ENCODE measurements around the gene FOXN3. TPM values are rescaled to one million over a fixed set of nuclear protein-coding genes. Genes with fewer than 3 reads are reported as not detected.
"Not testable (repeated sequence)": the region's sequence is repeated elsewhere in the genome, so short reads cannot be mapped to it uniquely, and the experiment has no call there.

The FOXN3 gene
- total RNA-seq, 1 donor from 2014 or later: 87.6 TPM

DNA sequence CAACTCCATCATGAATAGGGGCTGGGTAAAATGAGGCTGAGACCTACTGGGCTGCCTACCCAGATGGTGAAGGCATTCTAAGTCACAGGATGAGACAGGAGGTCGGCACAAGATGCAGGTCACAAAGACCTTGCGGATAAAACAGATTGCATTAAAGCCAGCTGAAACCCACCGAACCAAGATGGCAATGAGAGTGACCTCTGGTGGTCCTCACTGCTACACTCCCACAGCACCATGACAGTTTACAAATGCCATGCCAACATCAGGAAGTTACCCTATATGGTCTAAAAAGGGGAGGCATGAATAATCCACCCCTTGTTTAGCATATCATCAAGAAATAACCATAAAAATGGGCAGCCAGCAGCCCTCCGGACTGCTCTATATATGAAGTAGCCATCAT is 122.6 kb downstream of the FOXN3 start:
- DNase-seq (ENCODE audit: low spot score); intact Hi-C loops (cut with DNase I): not testable (repeated sequence)

DNA sequence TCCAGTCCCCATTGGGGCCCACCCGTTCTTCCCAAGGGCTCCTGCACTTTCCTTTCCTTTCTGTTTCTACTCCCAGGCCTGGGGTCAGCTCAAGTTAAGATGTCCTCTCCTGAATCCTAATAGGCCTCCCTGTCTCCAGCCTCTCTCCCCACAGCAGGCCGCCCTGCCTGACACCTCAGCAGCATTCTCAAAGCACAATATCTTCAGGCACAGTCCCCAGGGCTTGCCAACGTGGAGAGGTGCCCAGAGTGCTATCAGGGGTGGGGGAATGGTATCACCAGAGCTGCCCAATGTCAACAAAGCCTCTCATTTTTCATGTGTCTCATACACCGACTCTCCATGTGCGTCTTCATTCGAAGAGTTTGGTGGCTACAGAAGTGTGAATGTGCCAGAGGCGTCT is 123.0 kb downstream of the FOXN3 start:
- DNase-seq (ENCODE audit: low spot score): no peak
- intact Hi-C loops (cut with DNase I): no loop called here

DNA sequence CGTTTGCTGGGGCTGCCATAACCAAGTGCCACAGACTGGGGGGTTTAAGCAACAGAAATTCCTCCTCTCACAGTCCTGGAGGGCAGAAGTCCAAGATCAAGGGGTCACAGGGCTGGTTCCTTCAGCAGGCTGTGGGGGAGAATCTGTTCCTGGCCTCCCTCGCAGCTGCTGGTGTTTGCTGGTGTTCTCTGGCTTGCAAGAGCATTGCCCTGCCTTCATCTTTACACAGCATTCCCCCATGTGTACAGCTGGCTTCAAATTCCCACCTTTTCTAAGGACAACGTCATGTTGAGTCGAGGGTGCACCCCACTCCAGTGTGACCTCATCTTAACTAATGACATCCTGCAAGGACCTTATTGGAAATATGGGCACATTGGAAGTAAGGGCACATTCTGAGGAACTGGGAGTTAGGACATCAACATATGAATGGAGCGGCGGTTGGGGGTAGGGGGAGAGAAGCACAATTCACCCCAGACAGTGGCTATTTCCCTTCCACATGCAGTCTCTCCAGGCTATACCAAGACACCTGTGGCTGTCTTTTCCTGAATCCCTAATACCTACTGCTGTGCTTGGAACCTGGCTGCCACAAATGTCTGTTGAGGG is 123.6 kb downstream of the FOXN3 start:
- no peak for DNase-seq (ENCODE audit: low spot score)
- intact Hi-C loops (cut with DNase I): no loop called here

DNA sequence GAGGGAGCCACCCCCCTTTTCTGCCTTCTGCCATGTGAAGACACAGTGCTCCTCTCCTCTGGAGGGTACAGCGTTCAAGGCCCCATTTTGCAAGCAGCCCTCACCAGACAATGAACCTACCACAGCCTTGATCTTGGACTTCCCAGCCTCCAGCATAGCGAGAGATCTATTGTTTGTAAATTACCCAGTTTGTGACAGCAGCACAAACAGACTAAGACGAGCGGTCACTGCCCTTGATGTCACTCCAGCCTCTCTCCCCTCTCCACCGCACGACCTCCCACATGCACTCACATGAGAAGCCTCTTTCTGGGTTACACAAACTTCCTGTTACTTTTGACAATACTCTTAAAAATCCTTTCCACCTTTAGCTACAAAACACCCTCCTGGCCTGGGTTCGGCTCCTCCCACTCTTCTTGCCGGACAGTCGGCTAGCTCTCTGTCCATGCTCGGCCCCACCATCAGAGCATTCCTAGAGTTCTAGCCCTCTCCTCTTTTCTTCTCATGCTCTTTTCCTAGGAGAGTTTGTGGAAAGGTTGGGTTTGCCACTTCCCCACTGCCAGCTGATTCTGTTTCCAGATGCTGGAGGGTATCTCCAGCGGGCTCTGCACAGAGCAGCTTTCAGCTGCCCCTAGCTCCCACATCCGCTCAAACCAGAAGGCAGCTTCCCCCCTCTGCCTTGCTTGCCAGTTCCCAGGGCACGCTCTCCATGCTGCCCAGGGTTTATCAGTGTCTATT is 124.3 kb downstream of the FOXN3 start:
- intact Hi-C loops (cut with DNase I): no loop called here
- no peak for DNase-seq (ENCODE audit: low spot score)

DNA sequence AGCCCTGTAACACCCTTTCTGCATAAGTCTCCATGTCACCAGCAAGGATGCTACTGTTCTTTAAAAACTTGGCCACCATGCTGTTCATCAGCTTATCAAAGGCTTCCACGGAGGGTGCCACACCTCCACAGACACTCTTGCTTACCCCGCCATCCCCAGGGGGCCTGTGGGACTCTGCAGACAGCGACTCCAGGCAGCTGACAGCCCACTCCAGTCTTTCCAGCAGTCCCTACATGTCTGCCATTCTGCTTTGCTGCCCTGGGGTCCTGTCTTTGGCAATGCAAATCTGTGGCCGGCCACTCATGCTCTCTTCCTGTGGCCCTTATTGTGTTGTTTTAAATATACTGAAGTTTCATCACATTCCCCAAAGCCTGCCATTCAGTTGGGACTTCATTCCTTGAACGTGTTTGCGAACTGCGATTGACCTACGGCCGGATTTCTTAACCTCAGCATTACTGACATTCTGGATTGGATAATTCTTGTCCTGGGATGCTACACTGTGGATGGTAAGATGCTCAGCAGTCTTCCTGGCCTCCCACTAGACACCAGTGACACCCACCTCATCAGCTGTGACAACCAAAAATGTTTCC is 125.6 kb downstream of the FOXN3 start:
- DNase-seq (ENCODE audit: low spot score): no peak
- intact Hi-C loops (cut with DNase I): no loop called here

DNA sequence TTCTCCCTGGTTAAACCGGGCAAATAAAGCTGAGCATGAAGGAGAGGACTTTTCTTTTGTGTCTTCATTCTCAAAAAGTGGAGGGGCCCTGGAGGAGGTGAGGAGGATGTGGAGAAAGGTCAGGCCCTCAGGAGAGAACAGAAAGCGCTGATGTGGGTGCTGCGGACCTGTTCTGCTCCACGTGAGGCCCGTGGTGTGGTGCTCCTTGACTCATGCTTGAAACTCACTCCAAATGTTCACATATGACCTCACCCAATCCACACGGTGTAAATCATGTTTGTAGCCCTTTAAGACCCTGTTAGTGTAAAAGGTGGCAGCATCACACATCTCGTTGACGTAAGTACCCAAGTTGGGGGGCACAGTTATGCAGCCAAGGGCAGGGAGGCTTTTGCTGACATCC is 126.2 kb downstream of the FOXN3 start:
- intact Hi-C loops (cut with DNase I): no loop called here
- DNase-seq (ENCODE audit: low spot score): no peak

DNA sequence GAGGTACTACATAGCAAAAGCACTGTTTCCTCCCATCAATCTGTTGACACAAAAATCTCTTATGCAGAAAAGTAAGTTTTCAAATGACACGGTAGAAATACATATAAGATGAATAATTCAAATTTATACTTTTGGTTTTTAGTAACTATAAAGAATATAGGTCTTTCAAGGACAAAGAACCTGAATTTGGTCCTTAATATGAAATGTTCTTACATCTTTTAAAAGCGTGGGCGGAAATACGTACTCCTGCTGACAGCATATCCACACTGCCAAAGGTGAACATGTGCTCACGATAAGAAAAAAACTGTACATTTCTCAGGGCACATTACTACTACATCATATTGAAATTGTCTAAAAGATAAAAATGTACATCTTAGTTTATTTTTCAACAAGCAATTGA is 127.6 kb downstream of the FOXN3 start:
- DNase-seq (ENCODE audit: low spot score): no peak
- intact Hi-C loops (cut with DNase I): no loop called here

DNA sequence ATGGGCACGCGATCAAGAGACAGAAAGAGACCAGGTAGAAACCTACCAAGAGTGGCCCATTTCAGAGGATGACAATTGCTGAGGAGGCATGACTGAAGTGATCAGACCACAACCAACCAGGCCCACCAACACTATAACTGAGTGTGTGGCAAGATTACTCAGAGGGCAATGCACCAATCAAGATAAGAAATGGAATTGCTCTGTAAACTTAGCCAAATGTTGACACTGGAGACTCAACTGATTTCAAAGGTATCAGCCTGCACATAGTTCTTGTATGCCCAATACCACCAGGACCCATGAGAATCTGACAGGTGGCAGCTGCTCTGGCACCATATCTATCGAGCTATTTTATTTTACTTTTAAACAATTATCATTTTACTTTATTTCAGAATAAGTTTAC is 128.9 kb downstream of the FOXN3 start:
- intact Hi-C loops (cut with DNase I): no loop called here
- no peak for DNase-seq (ENCODE audit: low spot score)

DNA sequence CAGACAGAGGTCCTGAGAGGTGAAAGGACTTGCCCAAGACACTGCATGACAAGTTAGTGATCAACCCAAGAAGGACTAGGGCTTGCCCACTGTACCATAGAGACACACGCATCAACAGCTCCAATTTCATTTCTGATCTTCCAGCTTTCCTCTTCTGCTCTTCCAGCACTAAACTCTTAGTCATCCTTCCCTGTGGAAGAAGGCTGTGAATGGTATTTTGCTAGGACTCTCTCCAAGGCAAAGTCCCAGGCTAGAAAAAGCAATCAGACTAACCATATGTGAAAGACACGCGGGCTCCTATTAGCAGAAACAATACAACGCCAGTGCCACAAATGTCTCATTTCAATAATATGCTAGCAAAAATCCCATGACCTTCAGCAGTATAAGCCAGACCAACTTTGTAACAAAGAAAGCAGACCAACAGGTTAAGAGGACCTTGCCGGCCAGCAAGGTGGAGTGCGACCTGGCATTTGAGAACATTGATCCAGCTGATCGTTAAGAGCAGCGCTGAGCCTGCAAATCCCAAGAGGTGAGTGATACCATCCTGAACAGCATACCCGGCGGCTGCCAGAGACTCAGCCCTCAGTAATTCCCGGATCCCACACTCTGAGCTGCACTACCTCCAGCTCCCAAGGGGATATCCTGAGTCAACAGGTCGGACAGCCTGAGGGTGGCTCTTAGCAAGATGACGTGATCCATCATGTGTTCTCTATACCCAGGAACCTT is 132.5 kb downstream of the FOXN3 start:
- intact Hi-C loops (cut with DNase I): no loop called here
- DNase-seq (ENCODE audit: low spot score): no peak

DNA sequence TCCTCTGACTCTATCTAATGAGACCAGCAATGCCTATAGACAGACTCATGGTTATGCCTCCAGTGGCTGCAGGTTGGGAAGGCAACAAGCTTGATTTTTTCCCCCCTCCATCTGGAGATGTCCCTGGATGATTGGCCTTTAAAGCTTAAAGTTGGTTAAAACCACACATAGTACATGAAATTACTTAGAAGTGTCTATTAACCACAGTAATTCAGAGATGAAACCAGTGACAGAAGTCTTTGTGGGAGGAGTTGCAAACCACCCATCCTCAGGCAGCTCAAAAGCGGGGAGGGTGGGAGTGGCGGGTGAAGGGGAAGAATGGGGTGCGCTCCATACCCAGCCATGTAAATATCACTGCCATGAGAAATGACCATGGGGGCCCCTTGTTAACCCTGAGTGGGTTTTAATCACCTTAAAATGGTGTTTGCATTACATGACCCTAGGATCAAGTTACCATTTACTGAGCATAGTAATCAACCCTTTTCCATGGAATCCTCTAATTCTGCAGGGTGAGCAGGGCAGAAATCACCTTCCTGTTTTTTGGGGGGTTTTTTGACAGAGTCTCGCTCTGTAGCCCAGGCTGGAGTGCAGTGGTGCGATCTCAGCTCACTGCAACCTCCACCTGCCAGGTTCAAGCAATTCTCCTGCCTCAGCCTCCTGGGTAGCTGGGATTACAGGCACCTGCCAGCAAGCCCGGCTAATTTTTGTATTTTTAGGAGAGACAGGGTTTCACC is 133.5 kb downstream of the FOXN3 start:
- no peak for DNase-seq (ENCODE audit: low spot score)
- intact Hi-C loops (cut with DNase I): no loop called here

DNA sequence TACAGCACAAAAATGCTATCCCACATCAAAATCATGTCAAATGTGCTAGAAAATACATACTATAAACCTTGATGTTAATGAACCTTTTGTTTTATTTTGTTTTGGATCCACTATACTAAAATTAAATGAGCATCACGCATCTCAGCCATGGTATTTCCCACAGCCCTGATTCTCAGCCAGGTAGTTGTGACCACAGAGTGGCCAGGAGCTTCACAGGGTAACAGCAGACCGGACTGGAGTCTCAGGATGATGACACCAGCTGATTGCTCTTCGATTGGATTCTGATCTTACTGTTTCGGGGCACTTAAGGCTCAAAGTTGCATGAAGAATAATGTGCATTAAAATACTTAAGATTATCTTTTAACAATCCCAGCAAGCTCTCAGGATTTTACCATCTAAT is 134.8 kb downstream of the FOXN3 start:
- intact Hi-C loops (cut with DNase I): no loop called here
- DNase-seq (ENCODE audit: low spot score): no peak

DNA sequence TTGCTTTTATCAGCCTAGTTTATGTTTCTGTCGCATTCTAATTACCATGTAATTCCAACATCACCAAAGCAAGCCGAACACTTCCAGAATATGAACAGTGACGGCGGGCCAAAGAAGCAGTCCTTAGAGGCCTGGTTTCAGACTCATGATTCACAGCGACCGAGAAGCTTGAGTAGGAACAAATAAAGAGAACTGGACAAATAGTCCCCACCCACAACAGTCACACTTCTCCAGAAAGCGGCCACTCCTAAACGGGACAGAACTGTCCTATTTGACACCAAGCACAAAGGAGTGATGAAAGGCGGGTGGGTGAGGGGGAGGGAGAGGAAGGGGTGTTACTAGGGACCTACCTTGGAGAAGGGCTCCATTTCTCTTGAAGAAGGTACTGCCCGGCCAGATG is 136.4 kb downstream of the FOXN3 start:
- intact Hi-C loops (cut with DNase I): no loop called here
- DNase-seq (ENCODE audit: low spot score): no peak

DNA sequence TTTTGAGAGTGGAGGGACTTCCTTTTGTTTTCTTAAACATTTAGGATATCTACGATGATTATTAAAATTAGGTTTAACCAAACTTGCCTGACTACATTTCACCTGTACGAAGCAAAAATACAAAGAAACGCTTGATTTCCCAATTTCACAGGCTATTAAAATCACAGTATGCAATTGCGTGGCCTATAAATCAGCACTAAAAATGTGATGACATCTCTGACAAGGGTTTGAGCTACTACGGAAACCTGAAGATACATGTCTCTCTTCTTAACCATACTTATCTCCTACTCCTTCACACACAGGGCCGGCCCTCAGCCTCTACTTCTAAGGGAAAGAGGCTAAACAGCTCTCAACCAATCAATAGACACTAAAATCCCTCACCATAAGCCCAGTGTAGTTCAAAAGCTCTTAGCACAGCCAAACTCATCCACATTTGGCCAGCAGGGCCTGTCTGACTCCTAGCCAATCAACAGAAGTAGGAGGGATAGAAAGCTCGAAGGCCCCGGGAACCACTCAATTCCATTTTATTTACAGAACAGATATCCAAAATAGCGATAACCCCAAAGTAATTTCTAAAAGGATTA is 137.3 kb downstream of the FOXN3 start:
- intact Hi-C loops (cut with DNase I): no loop called here

DNA sequence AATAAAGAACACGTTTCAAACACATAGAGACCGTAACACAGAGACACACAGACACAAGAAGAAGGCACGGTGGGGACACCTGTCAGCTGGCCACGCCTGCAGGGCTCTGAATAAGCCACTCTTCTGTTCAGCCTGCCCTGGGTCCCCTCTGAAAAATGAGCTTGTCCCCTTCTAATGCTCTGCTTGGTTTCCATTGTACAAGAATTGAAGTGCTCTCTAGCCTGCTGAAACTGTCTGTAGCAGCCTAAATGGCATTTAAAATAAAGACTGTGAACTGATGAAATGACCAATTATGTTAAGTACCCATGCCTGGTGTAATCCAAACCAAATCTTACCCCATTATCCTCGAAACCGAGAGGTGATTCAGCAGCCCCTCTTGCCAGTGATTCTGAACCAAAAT is 139.8 kb downstream of the FOXN3 start:
- intact Hi-C loops (cut with DNase I): no loop called here
- no peak for DNase-seq (ENCODE audit: low spot score)

More for the DNA sequence above, 137.3 kb downstream of the FOXN3 start:
- DNase-seq (ENCODE audit: low spot score): no peak

DNA sequence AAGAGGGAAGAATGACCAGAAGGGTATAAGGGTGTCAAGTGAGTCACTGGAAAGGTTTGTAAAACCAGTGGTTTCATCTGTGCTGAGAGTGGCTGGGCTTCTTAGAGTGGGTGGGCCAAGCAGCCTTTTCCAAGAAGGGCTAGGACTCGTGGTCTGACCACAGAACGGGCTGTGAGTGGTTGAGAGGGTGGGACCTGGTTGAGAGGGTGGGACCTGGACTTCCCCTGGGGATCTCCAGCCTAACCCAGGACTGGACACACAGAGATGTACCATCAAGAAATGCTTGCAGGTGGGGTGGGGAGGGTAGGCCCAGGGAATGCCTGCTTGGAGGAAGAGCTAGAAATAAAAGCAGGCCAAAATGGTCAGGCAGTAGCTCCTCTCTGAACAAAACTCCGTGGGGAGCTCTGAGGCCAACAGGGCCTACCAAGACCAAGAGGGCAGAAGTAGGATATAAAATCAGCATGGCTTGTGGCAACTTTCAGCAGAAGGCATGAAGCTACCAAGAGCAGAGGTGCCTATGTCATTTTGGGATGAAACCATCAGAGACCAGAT is 140.5 kb downstream of the FOXN3 start:
- intact Hi-C loops (cut with DNase I): no loop called here
- no peak for DNase-seq (ENCODE audit: low spot score)

DNA sequence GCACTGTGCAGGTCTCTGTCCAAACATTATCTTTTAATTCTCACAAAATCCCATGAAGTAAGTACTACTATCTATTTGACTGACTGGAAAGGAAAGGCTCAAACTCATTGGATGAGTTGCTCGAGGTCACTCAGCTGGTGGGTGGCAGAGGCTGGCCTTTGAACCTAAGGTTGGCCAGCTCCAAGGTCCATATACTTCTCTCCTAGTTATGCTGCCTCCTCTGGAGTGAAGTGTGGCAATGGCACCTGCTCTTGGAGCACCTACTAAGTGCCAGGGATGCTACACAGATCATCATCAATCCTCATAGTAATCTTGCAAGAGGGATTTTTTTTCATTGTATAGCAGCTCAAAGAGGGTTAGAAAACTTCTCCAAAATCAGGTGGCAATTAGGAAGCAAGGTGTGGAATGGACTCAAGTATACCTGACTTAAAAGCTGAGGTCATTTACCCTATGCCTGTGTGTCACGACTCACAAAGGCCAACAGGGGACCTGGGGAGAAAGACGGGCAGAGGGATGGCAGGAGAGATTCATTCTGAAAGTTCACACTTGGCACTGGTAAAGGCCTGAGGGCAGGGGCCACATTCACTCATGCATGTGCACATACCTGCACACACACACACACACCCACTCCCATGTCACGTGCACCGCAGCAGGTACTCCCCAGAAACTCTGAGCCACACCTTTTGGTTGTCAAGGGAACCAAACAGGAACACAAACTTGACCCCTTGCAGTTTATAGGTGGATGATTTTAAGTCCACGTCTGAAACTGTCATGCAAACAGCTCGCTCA is 146.4 kb downstream of the FOXN3 start:
- no peak for DNase-seq (ENCODE audit: low spot score)
- intact Hi-C loops (cut with DNase I): no loop called here

DNA sequence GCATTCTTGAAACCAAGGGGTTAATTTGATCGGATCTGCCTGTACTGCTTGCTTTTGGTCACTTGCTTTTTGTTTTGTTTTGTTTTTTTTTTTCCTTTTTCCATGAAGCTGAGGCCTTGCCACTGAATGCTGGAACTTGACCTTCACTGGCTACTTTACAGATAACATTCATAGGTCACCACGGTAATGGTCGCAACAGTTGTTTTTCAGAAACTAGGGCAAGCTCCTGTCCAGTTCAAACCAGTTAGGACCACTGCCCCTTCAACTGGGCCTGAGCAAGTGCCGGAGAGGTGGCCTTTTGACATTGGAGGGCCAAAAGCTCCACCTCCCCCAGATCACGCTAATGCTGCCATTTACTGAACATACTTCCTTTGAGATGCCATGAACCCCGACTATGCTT is 147.6 kb downstream of the FOXN3 start:
- no peak for DNase-seq (ENCODE audit: low spot score)
- intact Hi-C loops (cut with DNase I): no loop called here

DNA sequence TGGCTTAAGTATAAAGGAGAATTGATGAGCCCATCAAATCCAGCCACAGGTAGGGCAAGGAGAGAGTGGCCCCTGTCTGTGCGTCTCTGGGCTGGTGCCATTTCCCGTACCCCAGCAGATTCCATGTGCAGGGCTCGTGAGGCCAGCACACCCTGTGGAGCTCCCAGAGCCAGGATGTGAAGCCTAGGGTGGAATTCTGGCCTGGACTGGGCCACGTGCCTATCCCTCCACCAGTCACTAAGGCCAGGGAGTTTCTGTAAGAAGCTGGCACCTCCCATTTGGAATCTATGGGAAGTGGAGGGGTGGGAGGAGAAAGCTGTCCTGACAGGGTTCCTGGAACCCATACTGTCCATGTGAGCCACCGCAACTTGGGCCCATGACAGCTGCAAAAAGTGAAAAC is 148.5 kb downstream of the FOXN3 start:
- no peak for DNase-seq (ENCODE audit: low spot score)
- intact Hi-C loops (cut with DNase I): no loop called here

DNA sequence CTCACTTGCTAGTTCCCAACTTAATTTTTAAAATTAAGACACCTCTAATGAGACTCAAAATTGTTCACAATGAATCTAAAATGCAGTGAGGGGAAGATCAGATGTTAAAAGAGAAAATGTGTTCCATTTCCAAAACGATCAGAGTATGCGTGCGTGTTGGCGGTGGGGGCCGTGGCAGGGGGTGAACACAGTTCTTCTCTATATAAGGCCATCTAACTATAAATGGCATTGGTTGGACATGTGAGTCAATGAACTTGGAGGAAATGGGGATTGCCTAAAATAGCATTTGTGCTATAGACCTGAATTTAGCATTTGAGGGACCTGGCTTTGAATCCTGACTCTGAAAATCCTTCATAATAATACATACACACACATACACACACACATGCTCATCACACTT is 149.4 kb downstream of the FOXN3 start:
- intact Hi-C loops (cut with DNase I): no loop called here

More for the DNA sequence above, 149.4 kb downstream of the FOXN3 start:
- no peak for DNase-seq (ENCODE audit: low spot score)
